Measurements from ENCODE around the gene ZNF765. TPM values are rescaled to one million over a fixed set of nuclear protein-coding genes. Genes with fewer than 3 reads are reported as not detected.
A peak's percentile ranks its signal among the peaks of the same experiment; 100 is the strongest.
"Not testable (repeated sequence)": the region's sequence is repeated elsewhere in the genome, so short reads cannot be mapped to it uniquely, and the experiment has no call there.

Gene ZNF765
- total RNA-seq, 2 donors from 2014 or later = 10.1 to 11.7 TPM

DNA sequence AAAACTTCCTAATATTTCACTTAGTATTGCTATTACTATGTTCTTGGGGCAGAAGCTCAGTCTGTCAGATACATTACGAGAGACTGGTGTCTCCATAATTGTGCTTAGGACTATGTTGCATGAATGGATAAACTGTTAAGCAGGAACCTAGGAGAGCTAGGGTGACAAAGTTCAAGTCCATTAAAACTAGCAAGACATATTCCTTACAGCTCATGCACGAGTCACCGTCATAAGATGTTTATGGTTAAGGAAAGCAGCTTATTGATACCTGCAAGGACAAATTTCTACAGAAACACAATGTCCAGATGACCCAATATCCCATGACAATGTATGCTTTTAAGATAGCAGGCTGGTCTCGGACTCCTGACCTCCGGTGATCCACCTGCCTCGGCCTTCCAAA, 66.9 kb downstream of the ZNF765 start:
- DNase-seq (ENCODE audit: low spot score in 2 of 2) (no peak), ATAC-seq (no peak)
- Mint-ChIP-seq H3K27ac (no peak overlapping the region), H3K36me3 (peaks cover 42 to 69% of the 10 kb centered on the region in 2 donors), H3K9me3 (peaks cover 37 to 55% of the 10 kb centered on the region in 2 donors)

GRCh38 chr19:53462861-53463260, 67.9 kb downstream of the ZNF765 start:
- Mint-ChIP-seq H3K9me3 (peaks cover 30 to 48% of the 10 kb centered on the region in 2 donors), H3K27ac (no peak overlapping the region), H3K36me3 (peaks cover 35 to 60% of the 10 kb centered on the region in 2 donors)
- no peak for DNase-seq (ENCODE audit: low spot score in 2 of 2)
- ATAC-seq = no peak

DNA sequence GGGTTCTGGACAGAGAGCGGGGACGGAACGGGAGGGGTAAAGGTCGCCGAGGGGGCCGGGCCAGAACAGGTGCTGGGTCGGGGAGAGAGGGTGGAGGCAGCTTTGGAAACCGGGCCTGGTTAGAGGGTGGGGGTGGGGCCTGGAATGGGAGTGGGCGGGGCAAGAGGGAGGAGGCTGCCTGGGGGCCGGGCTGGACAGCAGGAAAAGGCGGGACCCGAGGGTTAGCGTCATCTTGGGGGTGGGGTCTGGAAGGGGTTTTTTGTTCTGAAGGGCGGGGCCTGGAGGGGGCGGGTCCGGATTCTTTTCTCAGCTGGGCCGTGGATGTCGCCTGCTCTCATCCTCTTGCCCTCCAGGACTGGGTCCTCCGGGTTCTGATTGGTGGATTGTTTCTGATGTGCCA, 68.3 kb downstream of the ZNF765 start:
- Mint-ChIP-seq H3K9me3 (peaks cover 28 to 45% of the 10 kb centered on the region in 2 donors), H3K27ac (no peak overlapping the region), H3K36me3 (peaks cover 37 to 59% of the 10 kb centered on the region in 2 donors)
- ATAC-seq (no peak), DNase-seq (ENCODE audit: low spot score in 2 of 2) (no peak)

GRCh38 chr19:53466726-53467484, 72.0 kb downstream of the ZNF765 start:
- H3K36me3 Mint-ChIP-seq = peaks cover 34 to 64% of the 10 kb centered on the region in 2 donors
- ATAC-seq (peak; percentile 40 to 44), DNase-seq (ENCODE audit: low spot score in 2 of 2) (no peak)
- peaks cover 8 to 34% of the 10 kb centered on the region in 2 donors for H3K9me3 Mint-ChIP-seq
- H3K27ac Mint-ChIP-seq = peak overlapping the region in 1 of 2 donors; percentile 80

GRCh38 chr19:53467485-53468262, 72.7 kb downstream of the ZNF765 start, which contains the start of gene ZNF813:
ZNF813 (plus strand) TSS chr19:53467733; CDS start chr19:53483823, 16,090 bp downstream.
- peaks cover 9 to 36% of the 10 kb centered on the region in 2 donors for H3K9me3 Mint-ChIP-seq
- peak within 1 kb of the TSS; percentile 80 to 85 for H3K27ac Mint-ChIP-seq
- ATAC-seq (peak; percentile 97 to 98), DNase-seq (ENCODE audit: low spot score in 2 of 2) (peak; percentile 86 to 88)
- H3K36me3 Mint-ChIP-seq = peaks cover 39 to 68% of the 10 kb centered on the region in 2 donors

DNA sequence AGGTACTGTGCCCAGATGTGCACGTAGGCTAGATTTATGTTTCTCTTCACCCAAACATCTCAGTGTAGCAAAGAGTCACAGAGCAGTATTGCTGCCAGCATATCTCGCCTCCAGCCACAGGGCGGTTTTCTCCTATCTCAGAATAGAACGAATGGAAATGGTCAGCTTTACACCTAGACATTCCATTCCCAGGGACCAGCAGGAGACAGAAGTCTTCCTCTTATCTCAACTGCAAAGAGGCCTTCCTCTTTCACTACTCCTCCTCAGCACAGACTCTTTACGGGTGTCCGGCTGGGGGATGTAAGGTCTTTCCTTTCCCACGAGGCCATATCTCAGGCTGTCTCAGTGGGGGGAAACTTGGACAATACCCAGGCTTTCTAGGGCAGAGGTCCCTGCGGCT, 73.7 kb downstream of the ZNF765 start:
- not testable (repeated sequence) for ATAC-seq; DNase-seq (ENCODE audit: low spot score in 2 of 2)
- H3K36me3 Mint-ChIP-seq = peaks cover 40 to 64% of the 10 kb centered on the region in 2 donors
- peaks cover 5 to 29% of the 10 kb centered on the region in 2 donors for H3K9me3 Mint-ChIP-seq
- peak overlapping the region in 1 of 2 donors; percentile 80 for H3K27ac Mint-ChIP-seq

GRCh38 chr19:53471916-53472315, 77.0 kb downstream of the ZNF765 start:
- ATAC-seq (no peak), DNase-seq (ENCODE audit: low spot score in 2 of 2) (no peak)
- peaks cover 66 to 78% of the 10 kb centered on the region in 2 donors for H3K36me3 Mint-ChIP-seq
- H3K27ac Mint-ChIP-seq = no peak overlapping the region
- H3K9me3 Mint-ChIP-seq = peaks cover 9 to 21% of the 10 kb centered on the region in 2 donors

- Mint-ChIP-seq H3K9me3 (peaks cover 18 to 24% of the 10 kb centered on the region in 2 donors), H3K36me3 (peaks cover 86% of the 10 kb centered on the region in 2 donors)
- H3K27ac Mint-ChIP-seq; ATAC-seq; DNase-seq (ENCODE audit: low spot score in 2 of 2): not testable (repeated sequence)
Observed at GRCh38 chr19:53474832-53475231, 79.9 kb downstream of the ZNF765 start.

GRCh38 chr19:53475470-53475869, 80.5 kb downstream of the ZNF765 start:
- peak in 1 of 2 donors; percentile 61 for ATAC-seq
- not testable (repeated sequence) for DNase-seq (ENCODE audit: low spot score in 2 of 2); H3K27ac Mint-ChIP-seq
- peaks cover 87% of the 10 kb centered on the region in 2 donors for H3K36me3 Mint-ChIP-seq
- H3K9me3 Mint-ChIP-seq = peaks cover 19 to 25% of the 10 kb centered on the region in 2 donors

Other genes starting within 250 kb of the ZNF765 start
- 1 to 10 TPM; 5.6 TPM for gene ZNF347, start 236.1 kb upstream of the ZNF765 start, total RNA-seq
- 1 to 10 TPM; 3.1 to 4.4 TPM for gene ZNF665, start 201.8 kb upstream of the ZNF765 start, total RNA-seq
- gene ZNF677, start 140.3 kb upstream of the ZNF765 start, total RNA-seq = 1 to 10 TPM; 2.9 to 6.1 TPM
- not detected for gene VN1R2, start 136.9 kb upstream of the ZNF765 start, total RNA-seq
- gene VN1R4, start 127.4 kb upstream of the ZNF765 start, total RNA-seq = not detected
- gene ZNF845, start 61.4 kb upstream of the ZNF765 start, total RNA-seq = 1 to 10 TPM; 4.7 to 6.2 TPM
- 10 to 100 TPM; 19.3 to 27.4 TPM for gene ZNF525, start 29.4 kb upstream of the ZNF765 start, total RNA-seq
- 10 to 100 TPM in 1 of 2 donors, 1 to 10 TPM in 1; 9.5 to 14.3 TPM for gene ZNF761, start 36.8 kb downstream of the ZNF765 start, total RNA-seq
- 1 to 10 TPM; 5.6 to 7.1 TPM for gene ZNF813, start 72.6 kb downstream of the ZNF765 start, total RNA-seq
- gene ZNF331, start 143.0 kb downstream of the ZNF765 start, total RNA-seq = 10 to 100 TPM; 28.7 to 69.3 TPM
- gene DPRX, start 236.8 kb downstream of the ZNF765 start, total RNA-seq = not detected